PFSK-1 (cell line): ENCODE data around the gene INPP4B.

Experiments
- POLR2AphosphoS5 ChIP-seq: IDR thresholded peaks from 2 replicates; pipeline ENCODE4 v1.6.1; 2012; ENCODE audit warnings: low read depth, mild to moderate bottlenecking, control low read depth, low read length, moderate library complexity
- SIN3A ChIP-seq: IDR thresholded peaks from 2 replicates; pipeline ENCODE4 v1.6.1; 2012; ENCODE audit warnings: mild to moderate bottlenecking, low read length, moderate library complexity, borderline replicate concordance; ENCODE audit not compliant: insufficient read depth

DNA sequence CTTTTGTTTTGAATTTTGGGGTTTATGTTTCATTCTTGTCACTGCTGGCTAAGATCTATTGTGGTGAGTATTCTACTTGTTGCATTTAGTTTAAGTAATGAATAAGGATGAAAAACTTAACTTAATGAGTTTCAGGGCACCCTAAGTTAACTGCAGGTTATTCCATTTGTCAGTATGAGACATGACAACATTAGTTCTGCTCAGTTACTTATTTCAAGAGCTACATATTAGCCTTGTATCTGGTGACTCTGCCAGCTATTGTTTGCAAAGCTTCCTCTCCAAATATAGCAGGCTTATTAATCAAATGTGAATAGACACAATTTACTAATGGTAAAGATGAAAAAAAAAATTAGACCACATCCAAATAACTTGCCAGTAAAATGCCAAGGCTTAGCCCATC, 642.6 kb downstream of the INPP4B start:
- TF ChIP-seq SIN3A (no peak), POLR2AphosphoS5 (no peak)
